Activated T-cell treated with anti-CD3 and anti-CD28 coated beads, Interleukin-2, amount 50 U/mL, for 4 hours (primary cell): Measurements from ENCODE around the gene SCMH1. TPM values are rescaled to one million over a fixed set of nuclear protein-coding genes. Genes with fewer than 3 reads are reported as not detected.
A peak's percentile ranks its signal among the peaks of the same experiment; 100 is the strongest.
"Not testable (repeated sequence)": the region's sequence is repeated elsewhere in the genome, so short reads cannot be mapped to it uniquely, and the experiment has no call there.

Experiments
- ATAC-seq, 2 donors: fragments of 200-7000 bp; cut with Tn5 transposase; one replicate each; pipeline ENCODE4 v1.10.0; 2021
- DNase-seq: peaks from one replicate; pipeline ENCODE4 v3.0.0-alpha.2; 2020
- H3K27me3 Mint-ChIP-seq: one replicate; pipeline ENCODE4 v1.8.0; 2021; ENCODE audit warnings: low read depth, mixed read lengths
- H3K36me3 Mint-ChIP-seq: one replicate; pipeline ENCODE4 v1.8.0; 2022; ENCODE audit warnings: mixed read lengths; ENCODE audit not compliant: insufficient read depth
- H3K4me1 Mint-ChIP-seq: one replicate; pipeline ENCODE4 v1.8.0; 2021; ENCODE audit warnings: low read depth, mixed read lengths
- H3K4me3 Mint-ChIP-seq: one replicate; pipeline ENCODE4 v1.8.0; 2021; ENCODE audit warnings: mild to moderate bottlenecking, moderate library complexity, mixed read lengths
- H3K9me3 Mint-ChIP-seq: one replicate; pipeline ENCODE4 v1.8.0; 2021; ENCODE audit warnings: mixed read lengths
- total RNA-seq, 3 donors: library from RNA; stranded (reverse); gene quantifications; one replicate each; pipeline ENCODE4 v1.2.1, GENCODE V29; 2021

The SCMH1 gene
- total RNA-seq, 3 donors from 2014 or later, result 17.1 to 19.8 (median 17.9) TPM

DNA sequence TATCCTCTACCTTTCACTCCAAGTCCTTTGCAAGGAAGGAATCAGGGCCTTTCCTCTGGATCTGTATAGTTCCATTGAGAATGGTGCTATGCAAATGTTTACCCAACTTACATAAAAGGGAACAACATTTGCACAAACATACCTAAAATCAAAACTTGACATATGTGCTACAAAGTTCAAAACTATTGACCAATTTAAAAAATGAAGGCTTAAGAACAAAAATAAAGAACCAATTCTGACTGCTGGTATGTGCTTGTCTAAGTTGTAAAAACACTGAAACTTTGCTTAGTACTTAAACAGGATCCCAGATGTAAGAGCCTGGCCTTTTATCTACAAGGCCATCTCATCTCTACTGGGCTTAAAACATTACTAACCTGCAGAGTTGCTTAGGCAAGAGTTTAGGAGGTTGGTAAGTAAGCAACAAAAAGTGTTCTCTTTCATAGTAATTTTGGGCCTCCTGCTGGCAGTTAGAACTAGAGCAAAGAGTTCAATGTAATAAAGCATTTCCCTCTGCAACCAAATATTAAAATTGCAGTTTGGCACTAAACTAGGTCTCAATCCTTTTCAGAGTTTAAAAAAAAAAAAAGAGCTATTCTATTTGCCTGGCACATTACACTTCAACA is 2.0 kb downstream of the SCMH1 start:
- H3K27me3 Mint-ChIP-seq, result no peaks in the 10 kb centered on the region
- peaks cover 1% of the 10 kb centered on the region for H3K36me3 Mint-ChIP-seq
- peak overlapping the region; percentile 83 for H3K4me3 Mint-ChIP-seq
- peaks cover 22% of the 10 kb centered on the region for H3K4me1 Mint-ChIP-seq
- no peaks in the 10 kb centered on the region for H3K9me3 Mint-ChIP-seq
- no peak for DNase-seq
- no peak for ATAC-seq

DNA sequence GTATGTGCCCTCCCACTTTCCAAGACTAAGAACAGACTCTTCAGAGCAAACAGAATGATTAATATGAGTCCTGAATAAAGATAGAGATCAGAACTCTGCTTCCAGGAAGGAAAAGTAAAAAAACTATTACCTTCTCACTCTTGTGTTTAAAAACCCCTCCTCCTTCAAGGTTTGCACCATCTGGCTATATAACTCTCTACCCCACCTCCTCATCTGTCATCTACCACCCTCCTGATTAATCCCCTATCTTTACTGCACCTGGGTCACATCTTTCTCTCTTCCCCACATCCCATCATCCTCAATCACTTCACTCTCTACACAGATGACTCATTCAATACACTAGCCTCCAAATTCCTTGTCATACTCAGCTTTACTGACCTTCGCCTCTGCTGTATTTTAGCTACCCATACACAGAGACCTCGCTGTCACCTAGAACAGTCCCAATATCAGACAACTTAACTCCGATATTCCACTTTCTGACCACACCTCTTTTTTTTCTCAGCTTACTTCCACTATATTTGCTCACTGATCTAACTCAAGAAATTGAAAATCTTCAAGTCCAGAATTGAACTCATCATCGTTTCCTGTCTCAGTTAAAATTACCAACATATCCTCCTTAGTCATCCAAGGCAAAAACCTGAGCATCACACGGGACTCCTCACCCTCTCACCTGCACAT is 3.7 kb downstream of the SCMH1 start:
- DNase-seq, result no peak
- Mint-ChIP-seq H3K4me3 (no peak overlapping the region), H3K4me1 (peaks cover 21% of the 10 kb centered on the region), H3K9me3 (no peaks in the 10 kb centered on the region), H3K36me3 (peaks cover 1% of the 10 kb centered on the region), H3K27me3 (no peaks in the 10 kb centered on the region)
- peak in 1 of 2 donors; percentile 18 for ATAC-seq

- H3K27me3 Mint-ChIP-seq, result no peaks in the 10 kb centered on the region
- peaks cover 1% of the 10 kb centered on the region for H3K36me3 Mint-ChIP-seq
- no peak for ATAC-seq
- H3K4me3 Mint-ChIP-seq, result no peak overlapping the region
- no peaks in the 10 kb centered on the region for H3K9me3 Mint-ChIP-seq
- H3K4me1 Mint-ChIP-seq, result peaks cover 15% of the 10 kb centered on the region
- no peak for DNase-seq
These were observed 5.3 kb downstream of the SCMH1 start for GRCh38 chr1:41236781-41237180.

GRCh38 chr1:41235893-41236292 is 6.2 kb downstream of the SCMH1 start:
- H3K27me3 Mint-ChIP-seq, result no peaks in the 10 kb centered on the region
- H3K9me3 Mint-ChIP-seq, result no peaks in the 10 kb centered on the region
- no peak overlapping the region for H3K4me3 Mint-ChIP-seq
- ATAC-seq, result no peak
- no peak for DNase-seq
- H3K4me1 Mint-ChIP-seq, result peaks cover 13% of the 10 kb centered on the region
- peaks cover 1% of the 10 kb centered on the region for H3K36me3 Mint-ChIP-seq

- Mint-ChIP-seq H3K9me3 (no peaks in the 10 kb centered on the region), H3K4me1 (peaks cover 2% of the 10 kb centered on the region), H3K4me3 (no peak overlapping the region), H3K36me3 (peaks cover 7% of the 10 kb centered on the region), H3K27me3 (no peaks in the 10 kb centered on the region)
- DNase-seq, result no peak
- ATAC-seq, result no peak
These were observed 8.4 kb downstream of the SCMH1 start for GRCh38 chr1:41233708-41234107.

DNA sequence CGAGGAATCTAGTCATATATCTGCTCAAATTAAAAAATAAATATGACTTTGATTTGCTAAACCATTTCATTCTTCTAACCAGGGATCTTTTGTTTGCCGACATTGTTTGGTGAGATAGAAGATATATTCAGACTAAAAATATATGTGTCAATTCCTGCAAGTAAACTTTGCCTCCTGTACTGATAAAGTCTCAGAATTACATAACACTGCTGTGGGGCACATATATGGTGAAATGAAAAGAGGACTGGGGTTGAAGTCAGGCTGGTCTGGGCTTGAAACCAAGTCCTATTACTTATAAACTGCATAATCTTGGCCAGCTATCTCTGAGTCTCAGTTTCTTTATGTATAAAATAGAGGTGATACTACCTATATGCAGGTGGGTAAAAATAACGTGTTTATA is 9.8 kb downstream of the SCMH1 start:
- Mint-ChIP-seq H3K4me1 (peaks cover 2% of the 10 kb centered on the region), H3K9me3 (no peaks in the 10 kb centered on the region), H3K4me3 (no peak overlapping the region), H3K36me3 (peaks cover 12% of the 10 kb centered on the region), H3K27me3 (no peaks in the 10 kb centered on the region)
- DNase-seq (no peak), ATAC-seq (no peak)

DNA sequence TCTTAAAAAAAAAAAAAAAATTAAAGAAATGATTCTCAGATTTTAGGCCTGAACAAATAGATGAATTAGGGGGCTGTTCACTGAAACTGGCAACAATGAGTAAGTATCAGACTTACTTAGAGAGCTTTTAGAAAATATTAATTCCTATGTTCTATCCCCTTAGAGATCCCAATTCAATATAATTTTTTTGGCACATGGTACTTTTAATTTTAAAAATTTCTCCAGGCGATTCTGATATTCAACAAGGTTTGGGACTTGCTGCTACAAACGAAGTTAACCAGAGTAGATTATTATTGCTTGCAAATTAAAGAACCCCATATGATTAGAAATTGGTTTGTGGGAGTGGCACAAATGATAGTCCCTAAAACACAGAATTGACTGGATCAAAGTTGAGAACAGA is 11.4 kb downstream of the SCMH1 start:
- Mint-ChIP-seq H3K4me3 (no peak overlapping the region), H3K36me3 (peaks cover 10% of the 10 kb centered on the region), H3K9me3 (no peaks in the 10 kb centered on the region), H3K27me3 (no peaks in the 10 kb centered on the region), H3K4me1 (peaks cover under 1% of the 10 kb centered on the region)
- ATAC-seq (no peak), DNase-seq (no peak)

GRCh38 chr1:41229219-41229618 is 12.9 kb downstream of the SCMH1 start:
- H3K4me1 Mint-ChIP-seq, H3K9me3 Mint-ChIP-seq, H3K4me3 Mint-ChIP-seq, H3K27me3 Mint-ChIP-seq, DNase-seq, ATAC-seq: not testable (repeated sequence)
- H3K36me3 Mint-ChIP-seq, result peaks cover 14% of the 10 kb centered on the region

- ATAC-seq (no peak), DNase-seq (no peak)
- no peaks in the 10 kb centered on the region for H3K27me3 Mint-ChIP-seq
- peaks cover 2% of the 10 kb centered on the region for H3K4me1 Mint-ChIP-seq
- no peaks in the 10 kb centered on the region for H3K9me3 Mint-ChIP-seq
- peaks cover 15% of the 10 kb centered on the region for H3K36me3 Mint-ChIP-seq
- H3K4me3 Mint-ChIP-seq, result no peak overlapping the region
These were observed 15.2 kb downstream of the SCMH1 start for GRCh38 chr1:41226815-41227434.

GRCh38 chr1:41225495-41225894 is 16.6 kb downstream of the SCMH1 start:
- ATAC-seq, result no peak
- Mint-ChIP-seq H3K4me1 (peaks cover 2% of the 10 kb centered on the region), H3K27me3 (no peaks in the 10 kb centered on the region), H3K36me3 (peaks cover 20% of the 10 kb centered on the region), H3K4me3 (no peak overlapping the region), H3K9me3 (peaks cover 1% of the 10 kb centered on the region)
- no peak for DNase-seq

DNA sequence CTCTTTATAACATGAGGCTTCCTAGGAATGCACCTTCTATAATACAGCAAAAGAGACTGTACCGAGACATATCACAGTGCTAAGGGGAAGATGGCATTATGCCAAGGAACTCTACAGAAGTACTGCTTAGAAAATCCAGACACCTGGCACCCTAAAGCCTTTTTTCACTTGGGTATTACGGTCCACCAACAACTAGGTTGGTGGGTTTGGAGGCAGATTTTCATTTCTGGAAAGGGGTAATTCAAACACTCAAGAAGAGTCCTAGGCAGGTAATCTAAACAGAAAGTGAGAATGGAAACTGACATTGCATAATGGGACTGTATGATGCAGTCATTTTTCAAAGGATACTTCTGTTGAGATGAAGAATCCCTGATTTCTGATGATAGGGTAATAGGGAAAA is 19.6 kb downstream of the SCMH1 start:
- Mint-ChIP-seq H3K36me3 (peaks cover 29% of the 10 kb centered on the region), H3K4me3 (no peak overlapping the region), H3K27me3 (no peaks in the 10 kb centered on the region), H3K4me1 (peaks cover 2% of the 10 kb centered on the region), H3K9me3 (peaks cover 13% of the 10 kb centered on the region)
- DNase-seq (no peak), ATAC-seq (no peak)

GRCh38 chr1:41221995-41222394 is 20.1 kb downstream of the SCMH1 start:
- Mint-ChIP-seq H3K36me3 (peaks cover 34% of the 10 kb centered on the region), H3K4me1 (peaks cover 2% of the 10 kb centered on the region), H3K4me3 (no peak overlapping the region), H3K9me3 (peaks cover 13% of the 10 kb centered on the region), H3K27me3 (no peaks in the 10 kb centered on the region)
- no peak for DNase-seq
- ATAC-seq, result no peak

GRCh38 chr1:41218152-41218551 is 24.0 kb downstream of the SCMH1 start:
- H3K9me3 Mint-ChIP-seq, result peaks cover 13% of the 10 kb centered on the region
- H3K27me3 Mint-ChIP-seq, result no peaks in the 10 kb centered on the region
- ATAC-seq (no peak), DNase-seq (no peak)
- H3K4me1 Mint-ChIP-seq, result peaks cover 2% of the 10 kb centered on the region
- peaks cover 30% of the 10 kb centered on the region for H3K36me3 Mint-ChIP-seq
- no peak overlapping the region for H3K4me3 Mint-ChIP-seq

- no peaks in the 10 kb centered on the region for H3K27me3 Mint-ChIP-seq
- peaks cover 30% of the 10 kb centered on the region for H3K36me3 Mint-ChIP-seq
- DNase-seq (no peak), ATAC-seq (no peak)
- H3K4me1 Mint-ChIP-seq, result peaks cover 2% of the 10 kb centered on the region
- H3K9me3 Mint-ChIP-seq, result peaks cover 13% of the 10 kb centered on the region
- H3K4me3 Mint-ChIP-seq, result no peak overlapping the region
These were observed 24.7 kb downstream of the SCMH1 start for GRCh38 chr1:41217441-41217840.

GRCh38 chr1:41215623-41216022 is 26.5 kb downstream of the SCMH1 start:
- Mint-ChIP-seq H3K4me1 (peaks cover 8% of the 10 kb centered on the region), H3K27me3 (no peaks in the 10 kb centered on the region), H3K36me3 (peaks cover 28% of the 10 kb centered on the region), H3K4me3 (no peak overlapping the region), H3K9me3 (peaks cover 12% of the 10 kb centered on the region)
- DNase-seq, result no peak
- ATAC-seq, result no peak
